NCI-H524 (cell line): ENCODE data around the gene CAMK1G.

Experiments used
- DNase-seq, 2 experiments: peaks; one replicate each; lab custom pipeline; 2025; lab: John Stamatoyannopoulos, UW

The CAMK1G gene

GRCh38 chr1:209583408-209583807 is at the start of gene CAMK1G:
Gene CAMK1G, plus strand, starts transcription at chr1:209583714. Its CDS starts 11,270 bp downstream, at chr1:209594984.
- peak; percentile 50 to 87 for DNase-seq

GRCh38 chr1:209534496-209535250 is 48.8 kb upstream of the CAMK1G start:
- no peak for DNase-seq

DNA sequence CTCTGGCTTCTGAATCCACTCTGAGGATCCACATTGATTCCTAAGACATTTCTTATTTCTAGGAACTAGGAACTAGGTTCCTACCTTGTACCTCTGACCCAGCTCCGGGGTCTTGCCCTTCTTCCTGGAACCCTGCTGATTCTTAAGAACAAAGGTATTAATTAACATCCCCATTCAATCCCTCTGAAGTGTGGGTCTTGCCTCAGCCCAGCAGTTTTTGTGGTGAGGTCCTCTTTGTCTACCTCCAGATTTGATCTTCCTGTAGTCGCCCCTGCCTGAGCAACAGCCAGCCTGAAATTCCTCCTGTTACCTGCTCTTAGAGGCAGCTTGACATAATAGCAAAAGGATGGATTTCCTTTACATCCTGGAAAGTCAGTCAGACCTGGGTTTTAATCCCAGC is 46.7 kb upstream of the CAMK1G start:
- DNase-seq: no peak

- no peak for DNase-seq
Measured at GRCh38 chr1:209537336-209538114, 46.0 kb upstream of the CAMK1G start.

DNA sequence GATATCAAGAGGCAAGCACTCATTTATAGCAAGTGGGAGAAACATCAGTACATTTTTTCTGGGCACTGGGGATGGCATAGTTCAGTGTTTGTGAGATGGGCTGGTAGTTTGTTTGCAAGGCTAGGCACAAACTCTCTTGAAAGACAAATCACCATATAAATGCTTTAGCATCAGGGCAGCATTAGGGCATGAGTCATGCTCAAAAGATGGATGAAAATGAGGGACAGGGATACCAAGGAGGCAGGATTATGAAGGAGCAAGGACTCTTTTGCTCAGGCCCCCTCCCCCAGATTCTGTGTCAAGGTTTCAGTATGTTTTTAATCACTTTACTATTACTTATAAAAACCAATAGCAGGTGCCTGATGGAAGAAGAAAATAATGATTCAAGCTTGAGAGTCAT is 43.9 kb upstream of the CAMK1G start:
- no peak for DNase-seq

DNA sequence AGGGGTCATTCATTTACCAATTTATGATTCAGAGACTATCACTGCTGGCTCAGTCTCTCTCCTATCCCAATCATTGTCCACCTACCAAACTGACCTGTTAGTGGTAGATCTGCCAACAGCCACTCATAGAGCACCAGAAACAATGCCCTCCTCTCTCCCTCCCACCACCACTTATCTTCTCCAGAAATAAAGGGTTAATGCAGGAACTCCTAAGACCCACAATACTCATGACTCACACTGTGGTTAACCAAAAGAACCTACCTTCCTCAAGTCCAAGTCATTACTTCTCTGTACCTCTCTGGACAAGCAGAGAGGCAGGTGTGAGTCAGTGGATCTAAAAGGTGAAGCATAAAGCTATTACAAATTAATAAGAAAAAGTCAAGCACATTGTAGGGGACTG is 40.9 kb upstream of the CAMK1G start:
- DNase-seq: no peak

GRCh38 chr1:209544098-209544497 is 39.4 kb upstream of the CAMK1G start:
- DNase-seq: no peak

DNA sequence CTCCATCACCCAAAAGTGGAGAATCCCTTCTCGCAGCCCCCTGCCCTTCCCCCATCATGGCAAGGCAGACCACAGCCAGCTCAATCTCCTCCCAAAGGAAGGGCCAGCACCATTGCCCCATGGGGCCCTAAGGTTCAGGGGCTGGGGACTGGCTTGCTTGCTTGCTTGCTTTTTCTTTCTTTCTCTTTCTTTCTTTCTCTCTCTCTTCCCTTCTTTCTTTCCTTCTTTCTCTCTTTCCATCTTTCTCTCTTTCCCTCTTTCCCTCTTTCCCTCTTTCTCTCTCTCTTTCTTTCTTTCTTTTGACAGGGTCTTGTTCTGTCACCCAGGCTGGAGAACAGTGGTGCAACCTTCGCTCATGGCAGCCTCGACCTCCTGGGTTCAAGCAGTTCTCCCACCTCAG is 38.1 kb upstream of the CAMK1G start:
- DNase-seq: no peak

DNA sequence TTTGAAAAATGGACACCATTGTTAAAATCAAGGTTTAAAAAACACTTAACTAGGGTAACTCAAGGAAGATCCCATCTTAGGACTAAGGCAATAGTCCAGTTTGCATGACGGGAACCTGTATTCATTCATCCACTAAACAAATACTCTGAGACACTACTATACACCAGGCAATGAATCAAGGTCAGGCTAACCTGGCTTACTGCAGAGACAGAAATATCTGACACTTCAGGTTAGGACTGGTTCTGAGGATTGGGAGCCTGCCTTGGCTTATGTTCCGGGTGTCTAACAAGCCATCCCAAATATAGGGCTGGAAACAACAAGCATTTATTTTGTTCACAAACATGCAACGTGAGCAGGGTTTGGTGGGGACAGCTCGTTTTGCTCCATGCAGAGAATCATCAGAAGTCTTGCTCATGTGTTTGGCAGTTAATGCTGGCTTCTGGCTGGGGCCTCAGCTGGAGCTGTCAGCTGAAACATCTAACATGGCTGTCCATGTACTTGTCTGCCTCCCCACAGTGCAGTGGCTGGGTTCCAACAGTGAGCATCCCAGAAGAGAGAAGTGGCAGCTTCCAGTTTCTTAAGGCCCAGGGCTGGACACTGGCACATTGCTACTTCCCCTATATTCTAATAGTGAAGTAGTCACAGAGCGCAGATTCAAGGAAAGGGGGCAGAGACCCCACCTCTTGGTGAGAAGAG is 37.0 kb upstream of the CAMK1G start:
- DNase-seq: no peak

DNA sequence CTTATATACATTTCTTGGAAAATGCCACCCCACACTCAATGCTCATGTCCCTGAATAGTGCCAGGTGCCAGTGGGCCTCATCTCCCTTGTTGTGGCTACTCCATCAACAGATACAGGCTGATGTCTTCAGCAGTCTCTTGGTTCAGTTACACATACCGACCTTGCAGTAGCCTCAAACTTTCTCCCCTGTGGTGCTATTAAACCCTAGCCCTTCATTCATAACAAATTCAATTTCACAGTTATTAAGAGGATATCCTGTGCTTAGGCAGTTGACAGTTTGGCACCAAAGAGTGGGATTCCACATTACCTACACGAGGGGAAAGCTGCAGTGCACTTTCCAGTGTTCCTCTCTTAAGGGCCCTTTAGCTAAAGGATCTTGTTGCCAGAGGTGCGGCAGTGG is 35.9 kb upstream of the CAMK1G start:
- DNase-seq: no peak

DNA sequence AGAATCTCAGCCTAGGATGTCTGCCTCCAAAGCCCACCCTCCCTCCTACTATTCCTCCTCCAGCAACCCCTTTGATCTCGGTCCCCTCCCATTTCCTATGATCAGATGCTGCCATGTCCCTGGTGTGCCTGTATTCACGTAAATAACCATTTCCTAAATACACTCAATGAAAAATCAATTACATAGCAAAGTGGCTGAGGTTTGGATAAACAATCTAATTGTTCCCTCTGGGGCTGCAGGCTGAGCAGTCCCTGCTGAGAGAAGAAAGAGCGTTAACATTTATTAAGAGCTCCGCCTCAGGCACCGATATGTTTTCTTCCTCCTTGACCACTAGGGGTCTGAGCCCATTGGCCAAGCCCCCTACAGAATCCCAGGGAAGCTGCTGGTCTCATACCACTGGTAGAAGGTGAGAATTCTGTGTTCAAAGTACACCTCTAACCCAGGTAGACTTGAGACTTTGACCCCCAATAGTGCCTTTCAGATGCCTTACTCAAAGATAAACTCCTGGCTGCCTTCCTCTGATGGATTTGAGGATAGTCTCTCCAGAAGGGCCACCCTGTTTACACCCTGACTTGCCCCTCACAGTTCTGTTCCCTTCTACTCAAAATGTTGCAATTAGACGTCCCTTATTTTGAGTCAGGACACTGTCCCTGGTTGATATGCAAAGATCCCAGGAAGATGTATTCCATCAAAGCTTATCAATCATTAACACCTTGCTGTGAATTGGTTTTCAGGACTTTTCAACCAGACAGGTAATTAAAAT is 33.9 kb upstream of the CAMK1G start:
- no peak for DNase-seq

DNA sequence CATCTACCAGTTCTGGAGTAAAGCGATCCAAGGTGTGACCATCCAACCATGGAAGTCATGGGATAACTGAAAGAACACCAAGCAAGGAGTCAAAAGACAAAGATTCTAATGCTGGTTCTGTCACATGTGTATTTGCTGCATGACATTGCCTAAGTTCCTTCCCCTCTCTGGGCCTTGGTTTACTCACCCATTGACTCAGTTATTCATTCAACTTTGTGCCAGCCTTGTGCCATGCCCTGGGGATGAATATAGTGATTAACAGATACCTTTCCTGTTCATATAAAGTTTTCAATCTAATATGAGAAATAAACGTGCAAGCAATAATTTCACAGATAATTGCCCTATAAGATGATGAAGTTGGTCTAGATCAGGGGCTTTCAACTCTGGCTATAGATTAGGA is 33.0 kb upstream of the CAMK1G start:
- DNase-seq: no peak

DNA sequence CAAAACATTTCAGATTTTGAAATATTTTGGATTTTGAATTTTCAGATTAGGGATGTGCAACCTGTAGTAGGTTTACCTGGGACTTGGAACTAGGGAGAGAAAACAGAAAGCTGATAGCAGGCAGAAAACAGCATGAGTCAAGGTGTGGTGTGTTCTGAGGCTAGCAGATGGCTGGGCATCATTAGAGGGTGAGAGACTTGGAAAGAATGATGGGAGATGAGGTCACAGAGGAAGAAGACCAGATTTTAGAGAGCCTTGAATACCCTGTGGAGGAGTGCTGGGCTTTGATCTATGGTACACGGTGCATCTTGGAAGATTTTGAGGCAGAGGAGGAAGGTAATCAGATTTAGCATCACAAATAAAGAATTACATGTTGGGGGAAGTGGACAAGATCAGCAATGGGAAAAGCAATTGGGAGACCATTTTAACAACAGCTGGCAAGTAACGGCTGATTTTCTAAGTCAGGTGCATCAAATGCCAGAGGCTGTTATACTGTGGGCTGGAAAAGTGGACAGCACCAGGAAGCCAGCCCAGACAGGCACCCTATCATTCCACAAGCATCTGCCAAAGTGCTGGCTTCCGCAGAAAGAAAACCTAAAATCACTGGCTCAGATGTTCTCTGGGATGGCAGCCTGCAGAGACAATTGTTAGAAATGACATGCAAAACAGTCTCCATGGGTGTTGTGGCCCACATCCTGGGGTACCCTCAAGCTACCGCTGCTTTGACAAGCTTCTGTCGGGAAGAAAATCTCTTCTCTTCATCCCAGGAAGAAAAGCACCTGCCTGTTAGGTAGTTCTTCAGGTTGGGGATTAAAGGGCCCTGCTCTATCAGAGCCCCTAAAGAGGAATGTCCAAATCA is 30.9 kb upstream of the CAMK1G start:
- peak in 1 of 2 experiments; percentile 14 for DNase-seq

DNA sequence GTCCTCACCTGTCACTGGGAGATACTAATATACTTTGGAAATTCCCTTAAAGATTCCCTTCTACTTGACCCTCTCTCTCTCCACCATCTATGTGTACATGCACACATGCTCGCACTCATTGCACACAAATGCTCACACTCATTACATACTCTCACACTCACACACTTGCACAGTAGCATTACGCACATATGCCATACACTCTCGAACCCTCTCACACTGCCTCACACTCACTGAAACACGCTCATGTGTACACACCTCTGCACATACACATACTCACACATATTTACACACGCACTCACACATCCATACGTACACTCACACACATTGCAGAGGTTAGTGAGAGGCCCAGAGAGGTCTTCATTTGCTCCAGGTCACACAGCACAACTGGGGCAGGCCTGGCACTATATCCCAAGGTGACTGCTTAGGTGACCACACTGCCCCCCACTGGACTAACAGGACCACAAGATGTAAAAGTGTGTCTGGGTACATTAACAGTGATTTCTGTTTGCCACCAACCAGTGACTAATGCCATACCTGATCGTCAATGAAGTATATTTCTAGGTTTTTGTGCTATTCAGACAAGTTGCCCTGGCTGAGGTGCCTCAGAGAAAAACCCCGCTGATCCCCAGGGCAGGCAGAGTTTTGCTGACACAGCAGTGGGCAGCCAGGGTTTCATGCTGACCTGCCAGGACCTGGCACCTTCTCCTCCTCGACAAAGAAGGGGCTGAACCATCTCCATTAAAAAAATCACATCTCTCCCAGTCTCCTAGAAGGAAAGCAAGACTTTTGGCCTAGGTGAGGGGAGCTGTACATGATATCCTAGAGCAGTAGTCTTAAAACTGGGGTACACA is 28.5 kb upstream of the CAMK1G start:
- no peak for DNase-seq

DNA sequence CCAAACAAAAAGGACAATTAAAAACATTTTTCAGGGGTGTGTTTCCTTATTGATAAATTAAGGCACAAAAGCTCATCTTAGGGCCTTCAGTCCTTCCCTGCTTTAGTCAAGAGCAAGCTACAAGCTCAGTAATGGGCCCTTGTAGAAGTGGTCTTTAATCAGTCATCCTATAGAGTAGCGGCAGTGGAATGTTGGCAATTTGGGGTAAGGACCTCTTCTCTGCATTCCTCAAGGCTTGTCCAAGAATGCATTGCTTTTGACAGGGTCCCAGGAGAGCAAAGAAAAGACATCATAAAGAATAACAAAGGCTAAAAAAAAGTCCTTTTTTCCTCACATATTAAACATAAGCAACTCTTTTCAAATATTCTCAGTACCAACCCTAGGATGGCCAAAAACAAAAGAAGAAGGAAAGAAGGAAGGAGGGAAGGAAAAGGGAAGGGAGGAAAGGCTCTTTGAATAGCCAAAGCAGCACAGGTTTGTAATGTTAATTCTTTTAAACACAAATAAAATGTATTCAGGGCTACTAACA is 27.3 kb upstream of the CAMK1G start:
- DNase-seq: no peak

DNA sequence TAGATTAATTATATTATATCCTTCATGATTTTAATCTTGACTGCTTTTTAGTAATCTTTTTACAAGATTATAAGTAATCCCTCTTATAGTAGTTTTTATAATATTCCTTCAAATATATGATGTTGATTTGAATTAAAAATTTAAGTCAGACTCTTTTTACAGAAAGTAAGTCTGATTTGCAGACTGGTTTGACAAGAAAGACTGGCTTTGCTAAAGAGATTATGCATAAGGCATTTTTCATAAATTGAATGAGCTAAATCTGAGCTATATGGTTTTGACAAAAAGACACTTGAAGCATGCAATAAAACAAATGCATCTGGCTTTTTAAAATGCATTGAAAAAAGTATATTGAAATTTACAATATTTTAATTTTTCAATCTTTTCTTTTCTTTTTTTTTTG is 26.3 kb upstream of the CAMK1G start:
- DNase-seq: no peak

DNA sequence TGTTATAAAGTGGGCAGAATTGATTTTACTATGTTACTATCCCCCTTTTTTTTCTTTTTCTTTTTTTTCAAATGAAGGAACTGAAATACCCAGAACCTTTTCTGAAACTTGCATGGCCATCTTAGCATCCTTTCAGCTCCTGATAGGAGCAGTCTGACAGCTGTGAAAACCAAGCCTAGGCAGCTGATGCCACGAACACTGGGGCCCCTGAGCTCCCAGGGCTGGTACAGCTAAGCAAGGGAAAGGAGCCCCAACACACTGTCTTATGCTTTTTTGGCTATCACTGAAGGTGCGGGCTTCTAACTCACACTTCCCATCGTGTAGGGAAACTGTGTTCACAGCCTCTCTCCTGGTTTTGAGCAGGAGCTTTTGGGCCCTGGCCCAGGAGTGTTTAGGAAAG is 23.0 kb upstream of the CAMK1G start:
- no peak for DNase-seq

- no peak for DNase-seq
Measured at GRCh38 chr1:209560952-209561351, 22.6 kb upstream of the CAMK1G start.

DNA sequence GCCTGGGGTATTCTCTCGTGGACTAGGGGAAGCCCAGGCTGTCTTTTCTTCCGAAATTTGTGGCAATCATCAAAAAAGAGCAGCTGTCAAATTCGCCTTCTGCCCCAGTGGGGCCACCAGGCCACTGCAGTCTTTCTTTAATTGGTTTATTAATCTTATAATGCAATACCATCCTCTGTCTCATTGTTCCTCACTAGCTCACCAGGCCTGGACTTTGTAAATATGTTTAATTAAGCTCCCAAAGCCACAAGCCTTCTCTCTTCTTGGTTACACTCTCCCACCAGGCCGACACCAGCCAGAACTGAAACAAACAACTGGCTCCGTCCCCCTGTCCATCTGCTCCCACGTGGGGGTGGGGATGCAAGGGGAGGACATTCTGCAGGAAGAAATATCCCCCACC is 22.0 kb upstream of the CAMK1G start:
- DNase-seq: peak in 1 of 2 experiments; percentile 50

GRCh38 chr1:209564849-209565248 is 18.7 kb upstream of the CAMK1G start:
- peak in 1 of 2 experiments; percentile 52 for DNase-seq
